A549 treated with AZD9567 at 1 μM for 4 hours (cell line): ENCODE results near the gene CFAP157. TPM values are rescaled to one million over a fixed set of nuclear protein-coding genes. Genes with fewer than 3 reads are reported as not detected.

Source experiments
- total RNA-seq: library from RNA; stranded (reverse); fragments of 200-300 nt; extraction: Qiagen RNA extraction; gene quantifications from 5 replicates; pipeline ENCODE4 v1.2.3, GENCODE V29; 2022; ENCODE audit not compliant: insufficient read depth

Gene CFAP157
- total RNA-seq: 0.08 to 0.13 TPM (median 0.12 TPM) in 3 of 5 replicates, not detected in the others

GRCh38 chr9:127706836-127707241, at the start of gene CFAP157:
CFAP157 (plus strand) TSS chr9:127706988; CDS start chr9:127707032, 44 bp downstream.

GRCh38 chr9:127715470-127716337, 8.9 kb downstream of the CFAP157 start, which contains the start of the genes PTRH1 and TTC16:
PTRH1 (minus strand) TSS chr9:127715663; CDS start chr9:127715639, 24 bp downstream.
TTC16 (plus strand) TSS chr9:127716079; CDS start chr9:127716146, 67 bp downstream.

GRCh38 chr9:127734747-127735529, 28.1 kb downstream of the CFAP157 start, which contains the start of gene TOR2A:
TOR2A (minus strand) TSS chr9:127735294; CDS start chr9:127735270, 24 bp downstream.

Other genes starting within 250 kb of the CFAP157 start
- gene STXBP1, start 94.7 kb upstream of the CFAP157 start, total RNA-seq: 16.1 to 20.8 TPM (median 19.9 TPM) in 5 replicates
- gene PTRH1, start 8.7 kb downstream of the CFAP157 start, total RNA-seq: 15.7 to 24.3 TPM (median 19.7 TPM) in 5 replicates
- gene TTC16, start 9.1 kb downstream of the CFAP157 start, total RNA-seq: 0.02 to 0.03 TPM (median 0.03 TPM) in 3 of 5 replicates, not detected in the others
- gene TOR2A, start 28.3 kb downstream of the CFAP157 start, total RNA-seq: 13.6 to 18.7 TPM (median 16.3 TPM) in 5 replicates
- gene SH2D3C, start 71.7 kb downstream of the CFAP157 start, total RNA-seq: 0.08 to 0.26 TPM (median 0.19 TPM) in 4 of 5 replicates, not detected in the other
- gene CDK9, start 79.0 kb downstream of the CFAP157 start, total RNA-seq: 48.0 to 74.8 TPM (median 51.5 TPM) in 5 replicates
- gene FPGS, start 95.9 kb downstream of the CFAP157 start, total RNA-seq: 43.6 to 54.9 TPM (median 49.8 TPM) in 5 replicates
- 0.09 to 0.24 TPM (median 0.14 TPM) in 4 of 5 replicates, not detected in the other for gene ENG, start 147.7 kb downstream of the CFAP157 start, total RNA-seq
- 41.8 to 82.0 TPM (median 73.1 TPM) in 5 replicates for gene AK1, start 170.7 kb downstream of the CFAP157 start, total RNA-seq
- 19.5 to 29.9 TPM (median 22.3 TPM) in 5 replicates for gene ST6GALNAC6, start 192.6 kb downstream of the CFAP157 start, total RNA-seq
- 16.1 to 19.0 TPM (median 18.1 TPM) in 5 replicates for gene ST6GALNAC4, start 210.1 kb downstream of the CFAP157 start, total RNA-seq
- gene PIP5KL1, start 223.8 kb downstream of the CFAP157 start, total RNA-seq: 1.1 to 7.0 TPM (median 2.2 TPM) in 5 replicates
- 38.0 to 48.2 TPM (median 43.1 TPM) in 5 replicates for gene DPM2, start 230.9 kb downstream of the CFAP157 start, total RNA-seq